Medulla oblongata (tissue), 1 donor: Measurements from ENCODE around the gene ADI1.

Experiments used
- DNase-seq: peaks from one replicate; pipeline ENCODE4 v3.0.0-alpha.2; 2015; ENCODE audit errors: extremely low spot score

Gene ADI1, protein sequence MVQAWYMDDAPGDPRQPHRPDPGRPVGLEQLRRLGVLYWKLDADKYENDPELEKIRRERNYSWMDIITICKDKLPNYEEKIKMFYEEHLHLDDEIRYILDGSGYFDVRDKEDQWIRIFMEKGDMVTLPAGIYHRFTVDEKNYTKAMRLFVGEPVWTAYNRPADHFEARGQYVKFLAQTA

GRCh38 chr2:3519255-3520205 lies at the start of gene ADI1:
TSS of gene ADI1 (minus strand) at chr2:3519531. CDS start at chr2:3519487, 44 bp downstream.
- DNase-seq, result peak; percentile 62

DNA sequence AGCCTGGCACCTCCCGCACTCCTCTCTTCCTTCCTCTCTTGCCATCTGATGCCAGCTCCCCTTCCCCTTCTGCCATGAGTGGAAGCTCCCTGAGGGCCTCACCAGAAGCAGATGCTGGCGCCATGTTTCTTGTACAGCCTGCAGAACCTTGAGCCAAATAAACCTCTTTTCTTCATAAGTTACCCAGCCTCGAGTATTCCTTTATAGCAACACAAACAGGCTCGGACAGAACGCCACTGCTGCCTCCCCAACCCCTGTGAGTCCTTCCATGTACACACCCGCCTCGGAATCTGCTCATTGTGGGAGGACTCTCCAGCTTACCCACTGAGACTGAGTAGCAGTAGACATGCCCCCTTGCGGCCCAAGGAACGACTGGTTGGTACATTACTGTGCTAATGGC lies 47.5 kb upstream of the ADI1 start:
- no peak for DNase-seq

DNA sequence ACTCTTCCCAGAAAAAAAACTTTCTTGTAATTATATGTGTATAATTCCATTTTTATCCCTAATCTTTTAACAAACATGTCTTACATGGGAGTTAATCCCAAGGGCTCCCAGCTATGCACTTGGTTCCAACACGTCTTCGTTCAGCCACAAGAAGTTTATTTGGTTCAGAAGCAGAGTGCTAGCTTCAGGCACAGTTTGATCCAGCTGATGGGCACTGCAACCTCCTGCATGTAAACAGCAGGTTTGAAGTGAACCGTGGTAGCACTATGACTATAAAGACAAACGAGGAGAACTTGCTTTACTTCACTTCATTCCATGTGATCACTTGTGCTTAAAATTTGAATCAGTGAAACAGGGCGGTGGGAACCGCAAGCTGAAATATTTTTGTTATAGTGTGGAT lies 45.8 kb upstream of the ADI1 start:
- no peak for DNase-seq

GRCh38 chr2:3563521-3563976 lies 44.2 kb upstream of the ADI1 start:
- DNase-seq, result no peak

- peak; percentile 98 for DNase-seq
These were observed 39.1 kb upstream of the ADI1 start, which contains the start of gene RNASEH1 for GRCh38 chr2:3558205-3559014. TSS of gene RNASEH1 (minus strand) at chr2:3558333. CDS start at chr2:3558260, 73 bp downstream.

DNA sequence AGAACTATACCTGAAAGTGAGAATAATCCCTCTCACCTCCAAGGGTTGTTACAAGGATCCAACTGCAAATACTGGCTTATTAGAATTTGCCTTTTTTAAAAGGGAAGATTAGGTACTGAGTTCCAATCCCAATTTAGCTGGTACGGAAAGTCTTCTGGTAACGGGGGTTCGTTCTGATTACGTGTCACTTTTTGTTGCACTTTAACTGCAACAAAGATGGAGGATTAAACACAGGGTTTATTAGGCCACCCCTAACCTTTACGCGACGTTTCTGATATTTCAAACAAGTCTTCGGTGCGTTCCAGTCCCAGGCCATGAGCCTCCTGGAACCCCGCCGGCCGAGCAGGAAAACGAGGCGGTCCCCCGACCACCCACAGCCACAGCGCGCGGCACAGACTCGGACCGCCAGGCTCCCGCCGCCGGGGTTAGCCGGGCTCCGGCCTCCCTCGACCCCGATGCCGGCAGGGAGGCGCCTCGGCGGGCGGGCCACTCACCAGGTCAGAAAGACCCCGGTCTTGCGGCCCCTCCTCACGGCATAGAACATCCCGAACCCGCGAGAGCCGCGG lies 38.4 kb upstream of the ADI1 start:
- no peak for DNase-seq

DNA sequence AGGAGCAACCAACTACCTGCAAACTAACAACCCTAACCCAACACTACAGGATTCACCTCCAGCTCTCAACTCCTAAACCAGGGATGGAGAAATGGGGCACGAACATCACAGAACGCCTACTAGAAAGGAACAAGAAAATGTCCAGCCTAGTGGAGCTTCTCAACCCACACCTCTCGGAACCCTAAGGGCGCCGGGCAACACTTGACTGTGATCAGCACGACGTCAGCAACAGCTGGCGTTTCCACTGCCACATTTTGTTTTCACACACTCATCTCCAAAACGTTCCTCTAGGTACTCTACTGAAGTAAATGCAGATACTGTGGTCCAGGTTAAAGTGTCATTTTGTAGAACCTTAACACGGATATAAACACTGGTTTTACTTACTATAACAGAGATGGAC lies 34.6 kb upstream of the ADI1 start:
- no peak for DNase-seq

- DNase-seq, result no peak
These were observed 28.6 kb upstream of the ADI1 start for GRCh38 chr2:3547915-3548314.

- no peak for DNase-seq
These were observed 26.6 kb upstream of the ADI1 start for GRCh38 chr2:3545788-3546478.

GRCh38 chr2:3543023-3543683 lies 23.8 kb upstream of the ADI1 start:
- DNase-seq, result no peak

DNA sequence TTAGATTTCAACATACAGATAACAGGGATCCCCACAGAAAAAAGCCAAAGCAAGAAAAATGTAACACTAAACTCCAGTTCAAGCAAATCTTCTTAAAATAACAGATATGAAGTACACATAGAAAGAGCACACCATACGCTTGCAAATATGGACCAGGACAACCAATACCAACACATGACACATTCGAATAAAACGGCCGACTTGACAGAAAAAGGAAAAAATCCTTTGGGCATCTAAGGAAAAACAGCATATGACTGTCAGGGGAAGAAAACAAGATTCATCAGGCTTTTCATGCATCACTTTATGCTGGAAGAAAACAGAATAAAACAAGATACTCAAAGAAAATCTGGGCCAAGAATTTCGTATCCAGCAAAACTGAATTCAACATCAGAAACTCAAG lies 22.8 kb upstream of the ADI1 start:
- DNase-seq, result no peak

GRCh38 chr2:3539836-3540235 lies 20.5 kb upstream of the ADI1 start:
- no peak for DNase-seq

DNA sequence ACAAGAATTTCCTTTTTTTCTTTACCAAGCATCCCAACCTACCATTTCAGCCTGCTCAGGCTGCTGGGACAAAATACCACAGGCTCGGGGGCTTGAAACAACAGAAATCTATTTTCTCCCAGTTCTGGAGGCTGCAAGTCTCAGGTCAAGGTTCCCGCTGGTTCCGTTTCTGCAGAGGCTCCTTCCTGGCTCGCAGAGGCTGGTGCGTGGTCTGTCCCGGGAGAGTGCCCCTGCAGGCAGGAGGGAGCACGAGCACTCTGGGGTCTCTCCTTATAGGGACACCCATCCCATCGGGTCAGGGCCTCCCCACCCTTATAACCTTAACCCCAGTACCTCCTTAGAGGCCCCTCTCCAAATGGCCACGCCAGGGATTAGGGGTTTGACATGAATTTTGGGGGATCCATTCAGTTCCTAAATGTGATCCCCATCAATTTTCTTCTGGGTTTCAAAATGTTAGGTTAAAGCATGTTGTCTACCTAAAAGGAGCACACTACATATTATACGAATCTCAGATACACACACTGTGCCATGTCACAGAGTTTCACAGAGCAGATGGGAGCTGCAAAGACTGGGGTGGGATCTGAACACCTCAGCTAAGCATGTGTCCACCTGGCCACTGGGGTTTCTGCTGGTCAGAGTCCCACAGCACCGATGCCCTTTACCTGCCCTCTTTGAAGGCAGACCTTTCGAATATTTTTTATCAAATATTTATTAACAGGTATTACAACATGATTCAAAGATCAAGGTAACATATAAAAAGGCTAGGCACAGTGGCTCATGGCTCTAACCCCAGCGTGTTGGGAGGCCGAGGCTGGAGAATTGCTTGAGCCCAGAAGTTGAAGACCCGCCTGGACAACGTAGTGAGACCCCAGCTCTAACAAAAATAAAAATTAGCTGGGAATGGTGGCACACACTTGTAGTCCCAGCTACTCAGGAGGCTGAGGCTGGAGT lies 17.6 kb upstream of the ADI1 start:
- no peak for DNase-seq

DNA sequence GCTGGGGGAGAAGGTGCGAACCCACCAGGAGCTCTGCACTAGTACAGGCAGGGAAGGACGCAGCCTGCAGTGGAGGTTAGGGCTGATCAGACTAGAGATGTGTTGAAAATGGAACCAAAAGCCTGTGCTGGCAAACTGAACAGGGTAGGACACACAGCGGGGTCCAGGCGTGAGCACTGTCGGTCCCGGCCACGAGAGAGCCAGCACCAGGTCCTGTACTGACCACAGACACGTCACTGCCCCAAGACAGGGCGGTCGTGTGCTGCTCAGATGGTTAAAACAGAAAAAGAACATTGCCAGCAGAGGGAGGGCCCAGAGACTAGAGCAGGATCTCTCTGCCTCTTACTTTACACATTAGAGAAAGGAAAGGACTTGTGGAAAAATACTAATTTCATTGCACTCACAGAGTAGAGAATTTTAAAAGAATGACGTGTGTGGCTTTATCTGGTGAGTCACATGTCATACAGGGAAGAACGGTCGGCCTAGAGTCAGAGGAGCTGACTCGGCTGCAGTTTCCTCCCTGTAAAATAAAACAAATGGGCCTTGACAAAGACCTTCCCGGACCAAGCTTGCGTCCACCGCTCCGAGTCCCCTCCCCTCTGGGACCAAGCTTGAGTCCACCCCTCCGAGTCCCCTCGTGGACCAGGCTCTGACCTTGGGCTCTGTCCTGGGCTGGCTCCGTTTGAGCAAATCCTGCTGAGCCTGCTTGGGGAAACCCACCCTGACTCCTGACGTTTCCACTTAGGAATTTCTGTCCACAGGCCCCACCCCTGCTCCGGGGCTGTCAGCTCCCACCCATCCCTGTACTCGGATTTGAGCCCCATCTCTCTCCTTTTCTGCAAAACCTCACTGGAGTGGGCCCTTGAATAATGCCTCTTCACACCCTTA lies 16.7 kb upstream of the ADI1 start:
- peak; percentile 31 for DNase-seq

GRCh38 chr2:3535467-3535793 lies 16.1 kb upstream of the ADI1 start:
- DNase-seq, result no peak

DNA sequence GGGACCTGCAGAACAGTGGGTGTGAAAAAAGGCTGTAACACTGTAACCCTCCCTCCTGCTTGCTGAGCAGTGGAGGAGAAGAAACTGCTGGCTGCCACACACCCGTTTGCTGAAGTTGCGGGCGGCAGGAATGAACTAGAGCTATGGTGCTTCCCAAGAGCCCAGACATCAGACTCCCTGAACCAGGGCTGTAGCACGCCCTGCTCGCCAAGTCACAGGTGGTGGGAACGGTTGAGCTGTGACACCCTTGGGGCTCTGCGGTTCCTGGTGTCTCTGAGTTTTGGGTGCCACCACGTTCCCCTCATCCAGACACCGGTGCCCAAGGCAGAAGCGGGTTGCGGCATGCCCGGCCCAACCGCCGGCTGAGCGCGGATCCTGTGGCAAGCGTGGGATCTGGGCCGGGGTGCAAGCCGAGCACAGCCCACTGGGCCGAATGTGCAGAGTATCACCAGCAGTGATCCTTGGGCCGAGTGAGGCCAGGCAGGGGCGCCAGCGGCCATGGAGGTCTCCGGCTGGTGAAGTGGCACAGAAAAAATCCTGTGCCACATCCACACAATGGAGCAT lies 15.0 kb upstream of the ADI1 start:
- no peak for DNase-seq

- no peak for DNase-seq
These were observed 14.5 kb upstream of the ADI1 start for GRCh38 chr2:3533836-3534235.

GRCh38 chr2:3532941-3533340 lies 13.6 kb upstream of the ADI1 start:
- DNase-seq, result no peak
